BLaER1 treated with 17β-estradiol and CSF1 and Interleukin-3, amounts not matched to agents 10 nM and 100 nM (cell line): ENCODE measurements around the gene MICB.
A peak's percentile ranks its signal among the peaks of the same experiment; 100 is the strongest.

Experiments
- H3K27ac ChIP-seq, 11 experiments: shearing (Covaris generic); formaldehyde crosslinking; 2 replicates each; pipeline ENCODE4 v1.8.1; 2022
- H3K27me3 ChIP-seq, 11 experiments: shearing (Covaris generic); formaldehyde crosslinking; 2 replicates each; pipeline ENCODE4 v1.8.1; 2022
- H3K36me3 ChIP-seq, 11 experiments: shearing (Covaris generic); formaldehyde crosslinking; 2 replicates each; pipeline ENCODE4 v1.8.1; 2022
- H3K4me1 ChIP-seq, 10 experiments: shearing (Covaris generic); formaldehyde crosslinking; 2 replicates each; pipeline ENCODE4 v1.8.1; 2022
- H3K4me2 ChIP-seq, 11 experiments: shearing (Covaris generic); formaldehyde crosslinking; 2 replicates each; pipeline ENCODE4 v1.8.1; 2022
- H3K4me3 ChIP-seq, 10 experiments: shearing (Covaris generic); formaldehyde crosslinking; 2 replicates each; pipeline ENCODE4 v1.8.1; 2022
- H3K9ac ChIP-seq, 11 experiments: shearing (Covaris generic); formaldehyde crosslinking; 2 replicates each; pipeline ENCODE4 v1.8.1; 2022
- H3K9me3 ChIP-seq, 11 experiments: shearing (Covaris generic); formaldehyde crosslinking; replicated peaks in 1 of 11; 2 replicates each; pipeline ENCODE4 v1.8.1; 2022
- H4K20me1 ChIP-seq, 11 experiments: shearing (Covaris generic); formaldehyde crosslinking; 2 replicates each; pipeline ENCODE4 v1.8.1; 2022
- Cebpa-rat ChIP-seq, 11 experiments: shearing (Covaris generic); IDR thresholded peaks; 2 replicates each; pipeline ENCODE4 v1.8.1; 2022

Gene MICB

DNA sequence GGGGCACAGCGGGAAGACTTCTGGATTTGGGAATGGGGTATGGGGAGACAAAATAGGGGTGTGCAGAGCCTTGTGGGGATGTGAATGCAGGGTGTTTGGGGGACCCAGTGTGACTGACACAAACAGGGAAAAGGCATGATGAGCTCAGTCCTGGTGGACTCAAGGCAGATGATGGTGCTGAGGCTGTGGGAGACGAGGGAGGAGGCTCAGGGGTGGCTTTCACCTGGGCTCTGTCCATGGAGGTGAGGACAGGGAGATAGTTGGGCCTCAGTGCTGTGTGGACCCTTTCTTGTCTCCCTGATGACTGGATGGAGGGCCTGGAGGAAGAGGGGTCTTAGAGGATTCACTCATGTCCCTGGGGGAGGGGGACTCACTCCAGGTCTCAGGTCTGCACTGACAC is 26.2 kb upstream of the MICB start:
- H3K4me3 ChIP-seq: no peak overlapping the region
- no peak overlapping the region for H3K27ac ChIP-seq
- H3K9ac ChIP-seq: 0 out of 22 replicates have a peak overlapping the region, but pooled peaks of 1 of the 11 experiments have one; percentile 6
- peaks cover 0 to 20% (median 0%) of the 10 kb centered on the region in 11 experiments; a peak in 4 of 22 replicates for H3K36me3 ChIP-seq
- no peaks in the 10 kb centered on the region for H3K27me3 ChIP-seq
- TF ChIP-seq Cebpa-rat (IDR thresholded peaks at IDR 0.05): no peak
- H3K4me2 ChIP-seq: no peak overlapping the region
- H4K20me1 ChIP-seq: peaks cover 0 to 38% (median 12%) of the 10 kb centered on the region in 11 experiments; a peak in 10 of 22 replicates
- peaks cover 0 to 33% (median 7%) of the 10 kb centered on the region in 10 experiments; a peak in 11 of 20 replicates for H3K4me1 ChIP-seq
- no peaks in the 10 kb centered on the region for H3K9me3 ChIP-seq

DNA sequence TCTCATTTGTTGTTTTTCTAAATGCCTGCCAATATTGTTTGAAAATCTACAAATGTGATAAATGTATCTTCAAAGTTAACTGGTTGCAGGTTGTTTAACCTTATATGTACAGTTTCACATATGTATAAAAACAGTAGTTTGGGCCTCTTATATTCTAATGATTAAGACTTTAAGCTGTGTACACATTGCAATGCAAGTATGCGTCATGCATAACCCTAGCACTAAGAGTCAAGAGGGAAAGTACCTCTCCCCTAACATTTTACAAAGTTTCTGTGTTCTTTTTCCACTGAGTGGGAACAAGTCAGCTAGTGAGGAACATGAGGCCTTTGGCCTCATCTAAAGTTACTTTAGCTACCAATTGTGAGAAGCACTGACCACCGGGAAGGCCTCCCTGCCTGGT is 25.7 kb upstream of the MICB start:
- no peak overlapping the region for H3K27ac ChIP-seq
- H3K9me3 ChIP-seq: no peaks in the 10 kb centered on the region
- H3K9ac ChIP-seq: no peak overlapping the region
- peaks cover 0 to 35% (median 8%) of the 10 kb centered on the region in 11 experiments; a peak in 10 of 22 replicates for H4K20me1 ChIP-seq
- TF ChIP-seq Cebpa-rat (IDR thresholded peaks at IDR 0.05): no peak
- peaks cover 0 to 15% (median 0%) of the 10 kb centered on the region in 11 experiments; a peak in 4 of 22 replicates for H3K36me3 ChIP-seq
- H3K4me3 ChIP-seq: no peak overlapping the region
- peaks cover 0 to 33% (median 4%) of the 10 kb centered on the region in 10 experiments; a peak in 10 of 20 replicates for H3K4me1 ChIP-seq
- H3K27me3 ChIP-seq: no peaks in the 10 kb centered on the region
- no peak overlapping the region for H3K4me2 ChIP-seq

DNA sequence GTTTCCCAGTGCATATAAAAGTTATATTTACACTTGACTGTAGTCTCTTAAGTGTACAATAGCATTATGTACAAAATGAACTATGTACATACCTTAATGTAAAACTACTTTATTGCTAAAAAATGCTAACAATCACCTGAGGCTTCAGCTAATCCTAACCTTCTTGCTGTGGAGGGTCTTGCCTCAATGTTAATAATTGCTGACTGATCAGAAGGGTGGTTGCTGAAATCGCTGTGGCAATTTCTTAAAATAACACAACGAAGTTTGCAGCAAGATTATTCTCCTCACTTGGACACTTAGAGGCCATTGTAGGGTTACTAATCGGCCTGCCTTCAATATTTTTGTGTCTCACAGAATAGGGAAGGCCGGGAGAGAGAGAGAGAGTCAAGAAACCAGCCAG is 24.7 kb upstream of the MICB start:
- no peaks in the 10 kb centered on the region for H3K9me3 ChIP-seq
- H3K27me3 ChIP-seq: no peaks in the 10 kb centered on the region
- no peak overlapping the region for H3K27ac ChIP-seq
- H3K9ac ChIP-seq: no peak overlapping the region
- H3K4me2 ChIP-seq: no peak overlapping the region
- H4K20me1 ChIP-seq: peaks cover 0 to 31% (median 8%) of the 10 kb centered on the region in 11 experiments; a peak in 8 of 22 replicates
- TF ChIP-seq Cebpa-rat (IDR thresholded peaks at IDR 0.05): no peak
- peaks cover 0 to 13% (median 0%) of the 10 kb centered on the region in 11 experiments; a peak in 3 of 22 replicates for H3K36me3 ChIP-seq
- peaks cover 0 to 33% (median 4%) of the 10 kb centered on the region in 10 experiments; a peak in 10 of 20 replicates for H3K4me1 ChIP-seq
- no peak overlapping the region for H3K4me3 ChIP-seq

DNA sequence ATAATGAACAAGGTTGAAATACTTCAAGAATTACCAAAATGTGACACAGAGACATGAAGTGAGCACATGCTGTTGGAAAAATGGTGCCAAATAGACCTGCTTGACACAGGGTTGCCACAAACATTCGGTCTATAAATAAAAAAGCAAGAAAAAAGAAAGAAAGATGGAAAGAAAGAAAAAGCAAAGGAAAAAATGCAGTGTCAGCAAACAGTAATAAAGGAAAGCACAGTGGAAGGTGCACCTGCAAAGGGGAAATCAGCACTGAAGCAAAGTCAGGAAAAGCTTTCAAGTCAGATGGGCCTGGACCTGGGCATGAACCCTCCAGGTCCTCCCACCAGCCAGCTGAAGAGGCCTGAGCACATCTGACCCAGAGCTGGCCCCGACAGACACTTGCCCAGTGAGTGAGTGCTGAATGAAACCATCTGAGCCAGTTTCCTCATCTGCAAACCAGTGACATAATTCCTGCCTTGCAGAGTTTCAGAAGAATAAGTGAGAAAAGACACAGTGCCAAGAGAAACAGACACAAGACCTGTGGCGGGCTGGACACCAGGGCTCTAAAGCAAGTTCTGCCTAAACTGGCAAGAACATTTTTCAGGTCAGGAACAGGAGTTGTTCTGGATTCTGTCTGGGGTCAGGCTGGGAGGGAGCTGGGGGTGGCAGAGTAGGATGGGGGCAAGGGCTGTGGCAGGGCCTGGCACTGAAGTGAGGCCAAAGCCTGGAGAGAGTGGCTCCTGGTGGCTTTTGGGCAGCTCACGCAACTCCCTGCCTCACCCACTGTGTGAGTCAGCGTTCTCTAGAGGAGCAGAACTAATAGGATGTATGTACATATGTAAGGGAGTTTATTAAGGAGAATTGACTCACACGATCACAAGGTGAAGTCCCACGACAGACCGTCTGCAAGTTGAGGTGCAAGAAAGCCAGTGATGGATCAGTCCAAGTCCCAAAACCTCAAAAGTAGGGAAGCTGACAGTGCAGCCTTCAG is 23.9 kb upstream of the MICB start:
- no peak overlapping the region for H3K4me3 ChIP-seq
- peak overlapping the region in 3 of 11 experiments; percentile 23 to 35 (median 24); a peak in 5 of 22 replicates for H3K4me2 ChIP-seq
- peaks cover 0 to 8% (median 0%) of the 10 kb centered on the region in 11 experiments; a peak in 3 of 22 replicates for H3K36me3 ChIP-seq
- TF ChIP-seq Cebpa-rat (IDR thresholded peaks at IDR 0.05): no peak
- no peaks in the 10 kb centered on the region for H3K27me3 ChIP-seq
- H3K4me1 ChIP-seq: peaks cover 0 to 33% (median 4%) of the 10 kb centered on the region in 10 experiments; a peak in 10 of 20 replicates
- peaks cover 0 to 31% (median 8%) of the 10 kb centered on the region in 11 experiments; a peak in 8 of 22 replicates for H4K20me1 ChIP-seq
- H3K27ac ChIP-seq: no peak overlapping the region
- H3K9ac ChIP-seq: no peak overlapping the region
- H3K9me3 ChIP-seq: no peaks in the 10 kb centered on the region

DNA sequence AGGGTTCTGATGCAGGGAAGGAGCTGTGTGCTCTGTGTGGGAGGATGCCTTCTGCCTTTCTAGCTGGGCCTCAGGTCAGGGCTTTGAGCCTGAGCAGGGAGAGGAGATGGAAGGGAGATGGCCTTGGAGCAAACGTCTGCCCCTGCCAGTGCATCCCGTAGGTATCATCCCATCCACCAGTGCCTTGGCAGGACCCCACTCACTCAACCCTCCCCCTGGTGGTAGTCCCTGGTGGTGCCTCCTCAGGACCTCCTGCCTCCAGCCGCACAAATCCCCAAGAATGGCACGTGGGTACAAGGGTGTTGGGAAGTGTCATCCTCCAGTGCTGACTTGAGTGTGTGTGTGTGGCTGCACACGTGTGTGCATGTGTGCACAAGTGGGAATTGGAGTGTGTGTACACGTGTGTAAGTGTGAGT is 23.1 kb upstream of the MICB start:
- Histone ChIP-seq H3K4me3 (no peak overlapping the region), H3K4me2 (peak overlapping the region in 3 of 11 experiments; percentile 23 to 35 (median 24); a peak in 3 of 22 replicates), H3K36me3 (peaks cover 0 to 8% (median 0%) of the 10 kb centered on the region in 11 experiments; a peak in 3 of 22 replicates), H3K4me1 (peaks cover 0 to 32% (median 4%) of the 10 kb centered on the region in 10 experiments; a peak in 10 of 20 replicates), H4K20me1 (peaks cover 0 to 27% (median 7%) of the 10 kb centered on the region in 11 experiments; a peak in 8 of 22 replicates), H3K27ac (no peak overlapping the region), H3K9ac (no peak overlapping the region), H3K27me3 (no peaks in the 10 kb centered on the region), H3K9me3 (no peaks in the 10 kb centered on the region)
- no peak for TF ChIP-seq Cebpa-rat (IDR thresholded peaks at IDR 0.05)

DNA sequence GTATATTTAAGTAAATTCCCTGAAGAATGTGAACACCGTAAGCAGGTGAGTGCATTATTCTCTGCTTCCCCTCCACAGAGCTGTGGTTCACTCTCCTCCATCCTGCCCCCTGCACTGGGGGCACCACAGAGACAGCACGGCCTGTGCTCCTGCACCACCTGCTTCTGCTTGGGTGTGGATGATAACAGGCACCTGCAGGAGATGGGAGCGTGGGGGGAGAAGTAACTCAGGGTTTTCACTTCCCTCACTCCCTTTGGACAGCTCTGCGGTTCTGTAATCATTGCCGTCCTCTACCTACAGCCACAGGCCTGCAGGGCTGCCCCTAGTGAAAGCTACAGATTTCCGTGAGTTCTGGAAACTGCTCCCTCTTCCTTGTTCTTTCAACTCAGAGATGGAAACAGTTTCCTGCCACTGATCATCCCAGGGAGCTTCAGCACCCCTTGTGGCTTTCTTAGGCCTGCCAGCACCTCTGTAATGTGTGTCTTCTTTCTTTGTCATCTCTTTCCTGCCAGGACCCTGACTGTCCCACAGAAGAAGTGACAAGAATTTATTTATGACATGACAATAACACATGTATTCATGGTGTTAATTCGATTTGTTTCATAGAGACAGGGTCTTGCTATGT is 21.3 kb upstream of the MICB start:
- Histone ChIP-seq H3K27me3 (no peaks in the 10 kb centered on the region), H3K4me2 (no peak overlapping the region), H3K27ac (no peak overlapping the region), H3K9me3 (no peaks in the 10 kb centered on the region), H3K4me1 (peaks cover 0 to 15% (median 0%) of the 10 kb centered on the region in 10 experiments; a peak in 7 of 20 replicates), H3K4me3 (no peak overlapping the region), H4K20me1 (peaks cover 0 to 20% (median 6%) of the 10 kb centered on the region in 11 experiments; a peak in 8 of 22 replicates), H3K9ac (no peak overlapping the region), H3K36me3 (peaks cover 0 to 13% (median 0%) of the 10 kb centered on the region in 11 experiments; a peak in 2 of 22 replicates)
- TF ChIP-seq Cebpa-rat (IDR thresholded peaks at IDR 0.05): no peak

DNA sequence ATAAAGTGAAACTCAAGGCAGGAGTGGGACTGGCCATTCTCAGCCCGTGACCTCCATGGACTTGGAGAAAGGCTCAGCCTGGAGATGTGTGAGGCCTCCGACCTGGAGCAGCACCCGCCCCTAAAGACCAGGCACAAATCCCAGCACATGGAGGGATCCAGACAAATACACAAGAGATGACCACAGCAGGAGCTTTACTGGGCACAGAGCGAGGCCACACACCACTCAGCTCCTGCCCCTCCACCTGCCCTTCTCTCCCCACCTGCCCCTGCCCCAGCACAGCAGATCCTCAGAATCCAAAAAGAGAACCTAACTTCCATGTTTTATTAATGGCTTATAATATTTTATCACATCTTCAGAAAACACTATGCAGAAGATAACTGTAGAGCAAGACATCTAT is 20.4 kb upstream of the MICB start:
- Histone ChIP-seq H3K4me2 (no peak overlapping the region), H3K27ac (no peak overlapping the region), H3K9ac (no peak overlapping the region), H3K36me3 (peaks cover 0 to 13% (median 0%) of the 10 kb centered on the region in 11 experiments; a peak in 2 of 22 replicates), H3K4me1 (peaks cover 0 to 15% (median 0%) of the 10 kb centered on the region in 10 experiments; a peak in 7 of 20 replicates), H3K9me3 (no peaks in the 10 kb centered on the region), H3K4me3 (no peak overlapping the region), H3K27me3 (no peaks in the 10 kb centered on the region), H4K20me1 (peaks cover 0 to 17% (median 5%) of the 10 kb centered on the region in 11 experiments; a peak in 7 of 22 replicates)
- no peak for TF ChIP-seq Cebpa-rat (IDR thresholded peaks at IDR 0.05)

DNA sequence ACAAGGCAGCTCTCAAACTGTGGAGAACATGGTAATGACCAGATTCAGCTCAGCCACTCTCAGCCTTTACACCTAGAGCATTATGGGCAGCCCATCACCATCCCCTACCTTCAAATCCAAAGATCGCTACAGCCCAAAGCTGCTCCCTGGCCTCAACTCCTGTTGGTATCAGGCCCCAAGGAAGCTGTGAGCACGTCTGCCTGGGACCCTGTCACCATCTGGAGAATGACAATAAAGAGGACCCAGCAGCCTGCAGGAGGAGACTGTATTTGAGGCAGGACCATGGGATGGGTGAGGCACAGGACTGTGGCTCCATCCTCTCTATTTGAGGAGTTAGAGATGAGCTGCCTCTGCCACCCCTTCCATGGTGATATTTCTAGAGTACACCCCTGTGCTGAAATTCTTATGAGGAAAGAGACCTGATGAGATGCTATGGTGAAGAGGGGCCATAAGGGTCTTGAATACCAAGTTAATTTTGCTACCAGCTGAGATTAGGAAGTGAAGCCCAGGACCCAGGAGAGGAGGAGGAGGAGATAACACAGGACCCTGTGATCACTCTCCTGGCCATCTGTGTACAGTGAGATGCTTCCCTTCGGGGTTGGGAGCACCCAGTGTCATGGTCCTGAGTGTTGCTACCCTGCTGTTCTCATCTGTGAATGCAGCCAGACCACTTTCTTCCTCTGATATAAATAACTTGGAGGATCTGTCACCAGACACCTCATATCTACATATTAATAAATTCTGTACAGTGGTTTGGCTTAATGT is 19.6 kb upstream of the MICB start:
- H3K4me2 ChIP-seq: no peak overlapping the region
- TF ChIP-seq Cebpa-rat (IDR thresholded peaks at IDR 0.05): no peak
- no peaks in the 10 kb centered on the region for H3K27me3 ChIP-seq
- H4K20me1 ChIP-seq: peaks cover 0 to 17% (median 3%) of the 10 kb centered on the region in 11 experiments; a peak in 7 of 22 replicates
- H3K4me1 ChIP-seq: peaks cover 0 to 15% (median 0%) of the 10 kb centered on the region in 10 experiments; a peak in 7 of 20 replicates
- H3K36me3 ChIP-seq: peaks cover 0 to 13% (median 0%) of the 10 kb centered on the region in 11 experiments; a peak in 2 of 22 replicates
- H3K9ac ChIP-seq: no peak overlapping the region
- H3K27ac ChIP-seq: no peak overlapping the region
- no peak overlapping the region for H3K4me3 ChIP-seq
- H3K9me3 ChIP-seq: no peaks in the 10 kb centered on the region
